ENCODE results near the gene AHCTF1.

The AHCTF1 gene

GRCh38 chr1:246931549-246932365, at the start of gene AHCTF1:
TSS of gene AHCTF1 (minus strand) at chr1:246931948. CDS start at chr1:246918370, 13,578 bp downstream.
- DNase-seq, result peak; percentile 98

DNA sequence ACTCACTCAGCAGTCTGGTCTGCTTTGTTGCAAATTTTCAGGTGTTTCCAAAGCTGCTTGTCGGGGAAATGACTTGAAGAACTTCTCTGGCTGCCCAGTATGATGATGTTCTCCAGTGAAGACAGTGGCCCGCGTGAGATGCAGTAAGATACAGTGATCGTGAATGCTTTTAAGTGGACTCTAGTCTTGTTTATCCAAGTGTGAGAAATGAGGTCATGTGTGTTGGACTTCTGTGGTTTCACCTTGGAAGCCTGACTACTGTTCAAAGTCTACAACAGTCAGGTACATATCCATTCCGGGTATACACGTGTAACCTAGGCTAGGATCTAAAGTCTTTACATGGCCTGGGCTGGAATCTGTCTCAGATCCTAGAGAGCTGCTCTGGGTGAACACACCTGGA, 47.0 kb upstream of the AHCTF1 start:
- DNase-seq, result no peak

DNA sequence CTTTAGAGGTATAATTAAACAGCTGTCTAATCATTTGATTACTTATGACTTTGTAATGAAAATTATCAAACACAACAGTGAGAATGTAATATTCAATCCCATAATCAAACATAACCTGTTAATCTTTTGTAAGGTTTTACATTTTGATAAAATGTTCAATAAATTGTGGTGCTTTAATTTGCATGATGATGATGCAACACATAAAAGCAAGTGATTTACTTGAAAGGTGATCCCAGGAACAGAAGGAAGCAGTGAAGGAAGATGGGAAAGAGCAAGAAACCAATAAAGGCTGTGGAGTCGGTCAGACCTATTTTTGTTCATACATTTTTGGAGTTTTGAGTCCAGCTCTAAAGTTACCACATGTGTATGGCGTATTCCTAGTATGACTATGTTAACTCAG, 46.5 kb upstream of the AHCTF1 start:
- DNase-seq, result no peak

- no peak for DNase-seq
These were observed 40.2 kb upstream of the AHCTF1 start for GRCh38 chr1:246971969-246972368.

GRCh38 chr1:246971090-246971721, 39.5 kb upstream of the AHCTF1 start:
- DNase-seq, result peak; percentile 4

DNA sequence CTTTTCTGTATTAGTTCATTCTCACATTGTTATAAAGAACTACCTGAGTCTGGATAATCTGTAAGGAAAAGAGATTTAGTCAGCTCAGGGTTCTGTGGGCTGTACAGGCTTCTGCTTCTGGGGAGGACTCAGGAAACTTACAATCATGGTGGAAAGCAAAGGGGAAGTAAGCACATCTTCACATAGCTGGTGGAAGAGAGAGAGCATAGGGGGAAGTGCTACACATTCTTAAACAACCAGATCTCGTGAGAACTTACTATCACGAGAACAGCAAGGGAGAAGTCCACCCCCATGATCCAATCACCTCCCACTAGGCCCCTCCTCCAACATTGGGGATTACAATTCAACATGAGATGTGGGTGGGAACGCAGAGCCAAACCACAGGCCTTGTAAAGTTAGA, 37.9 kb upstream of the AHCTF1 start:
- no peak for DNase-seq

GRCh38 chr1:246966502-246966901, 34.8 kb upstream of the AHCTF1 start:
- DNase-seq, result no peak

DNA sequence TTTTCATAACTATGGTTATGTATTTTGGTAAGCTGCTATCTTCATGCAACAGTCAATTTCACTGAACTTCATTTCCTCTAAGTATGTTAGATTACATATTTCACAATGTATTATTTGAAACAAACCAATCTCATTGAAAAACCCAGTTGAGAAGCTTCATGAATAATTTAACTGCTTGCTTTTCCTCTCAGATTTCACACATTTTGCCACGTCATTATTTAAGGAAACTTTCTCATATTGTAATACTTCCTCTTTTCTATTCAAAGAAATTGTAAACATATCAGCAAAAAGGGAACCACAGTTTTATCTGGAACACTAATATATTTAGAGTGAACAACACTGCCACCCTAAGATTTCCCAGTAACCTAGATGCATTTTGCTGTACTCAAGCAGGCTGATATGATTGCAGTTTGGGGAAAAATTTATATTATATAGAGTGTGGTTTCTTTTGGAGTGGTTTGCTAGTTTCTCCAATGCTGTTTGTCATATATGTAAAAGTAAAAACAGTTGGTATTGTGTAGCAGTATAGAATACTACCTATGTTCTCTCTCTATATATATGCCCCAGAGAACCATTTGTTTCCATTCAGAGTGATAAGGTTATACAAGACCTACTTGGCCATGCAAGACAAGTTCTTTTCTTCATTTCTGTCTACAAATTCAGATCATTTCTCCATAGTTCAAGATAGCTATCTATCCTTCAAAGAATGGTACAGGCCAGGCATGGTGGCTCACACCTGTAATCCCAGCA, 28.4 kb upstream of the AHCTF1 start:
- no peak for DNase-seq

GRCh38 chr1:246954126-246954525, 22.4 kb upstream of the AHCTF1 start:
- no peak for DNase-seq

GRCh38 chr1:246951413-246951812, 19.7 kb upstream of the AHCTF1 start:
- no peak for DNase-seq

DNA sequence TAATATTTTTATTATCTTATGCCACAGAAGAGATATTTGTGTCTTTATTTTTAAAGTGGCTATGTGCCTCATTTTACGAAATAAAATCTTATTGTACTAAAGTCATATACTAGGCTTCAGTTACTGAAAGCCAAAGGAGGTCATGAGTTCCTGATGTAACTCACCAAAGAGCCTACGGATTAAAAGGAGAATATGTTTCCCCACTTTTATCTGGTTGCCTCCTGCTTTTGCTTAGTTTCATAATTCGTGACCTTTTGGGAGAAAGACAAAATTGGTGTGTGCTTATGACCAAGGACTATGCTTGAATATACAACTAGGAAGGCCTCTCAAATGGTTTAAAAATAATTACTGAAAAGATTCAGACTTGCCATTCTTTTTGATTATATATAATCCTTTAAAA, 18.2 kb upstream of the AHCTF1 start:
- DNase-seq, result no peak

DNA sequence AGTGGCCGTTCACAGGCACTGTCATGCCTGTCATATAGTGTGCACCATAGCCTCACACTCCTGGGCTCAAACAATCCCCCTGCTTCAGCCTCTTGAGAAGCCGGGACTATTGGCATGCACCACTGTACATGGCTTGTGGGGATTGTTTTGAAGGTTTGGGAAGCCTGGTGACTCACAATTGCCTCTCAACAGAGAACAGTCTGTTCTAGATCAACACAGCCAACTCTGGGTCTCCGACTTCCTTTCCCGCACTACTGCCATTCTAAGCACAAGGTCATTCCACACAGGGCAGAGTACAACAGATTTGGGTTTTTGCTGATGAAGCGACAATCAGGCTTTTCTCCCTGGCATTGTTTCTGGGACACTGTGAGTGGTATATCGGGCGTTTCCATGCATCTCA, 15.5 kb upstream of the AHCTF1 start:
- DNase-seq, result no peak

DNA sequence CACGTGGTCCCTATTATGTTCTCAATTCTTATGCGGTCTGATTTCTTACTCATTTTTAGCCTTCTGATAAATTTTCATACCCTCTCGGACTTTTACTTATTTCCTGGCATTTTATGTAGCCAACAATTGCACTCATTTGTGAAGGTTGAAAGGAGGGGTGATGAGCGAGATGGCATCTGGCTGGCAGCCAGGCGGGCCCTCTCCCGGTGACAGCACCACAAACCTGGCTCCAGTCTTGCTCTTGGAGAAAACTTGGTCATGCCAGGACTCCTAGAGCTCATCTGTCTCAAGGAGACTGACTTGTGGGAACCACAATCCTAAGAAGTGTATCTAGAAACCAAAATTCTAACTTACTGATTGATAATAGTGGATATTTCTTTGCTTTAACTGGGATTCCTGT, 14.6 kb upstream of the AHCTF1 start:
- no peak for DNase-seq

DNA sequence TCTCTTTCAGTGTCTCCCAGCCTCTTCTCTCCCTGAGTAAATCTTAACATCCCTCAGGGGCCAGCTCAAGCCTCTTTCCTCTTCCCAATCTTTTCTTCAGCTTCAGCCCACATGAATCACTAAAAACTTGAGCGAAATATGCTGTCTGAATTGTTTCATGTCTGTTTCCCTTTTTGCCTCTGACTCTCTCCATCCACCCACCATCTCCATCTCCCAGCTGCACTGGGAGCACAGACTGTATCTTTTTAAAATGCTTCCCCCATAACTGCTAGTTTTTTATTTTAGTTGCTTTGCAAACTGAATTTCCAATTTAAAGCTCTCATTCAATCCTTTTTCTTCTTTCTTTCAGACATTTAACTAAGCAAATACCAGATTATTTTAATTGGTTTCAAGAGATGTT, 3.0 kb upstream of the AHCTF1 start:
- DNase-seq, result no peak

- DNase-seq, result no peak
These were observed 2.1 kb upstream of the AHCTF1 start for GRCh38 chr1:246933893-246934292.

GRCh38 chr1:246932366-246932700, 585 bp upstream of the AHCTF1 start:
- DNase-seq, result no peak

DNA sequence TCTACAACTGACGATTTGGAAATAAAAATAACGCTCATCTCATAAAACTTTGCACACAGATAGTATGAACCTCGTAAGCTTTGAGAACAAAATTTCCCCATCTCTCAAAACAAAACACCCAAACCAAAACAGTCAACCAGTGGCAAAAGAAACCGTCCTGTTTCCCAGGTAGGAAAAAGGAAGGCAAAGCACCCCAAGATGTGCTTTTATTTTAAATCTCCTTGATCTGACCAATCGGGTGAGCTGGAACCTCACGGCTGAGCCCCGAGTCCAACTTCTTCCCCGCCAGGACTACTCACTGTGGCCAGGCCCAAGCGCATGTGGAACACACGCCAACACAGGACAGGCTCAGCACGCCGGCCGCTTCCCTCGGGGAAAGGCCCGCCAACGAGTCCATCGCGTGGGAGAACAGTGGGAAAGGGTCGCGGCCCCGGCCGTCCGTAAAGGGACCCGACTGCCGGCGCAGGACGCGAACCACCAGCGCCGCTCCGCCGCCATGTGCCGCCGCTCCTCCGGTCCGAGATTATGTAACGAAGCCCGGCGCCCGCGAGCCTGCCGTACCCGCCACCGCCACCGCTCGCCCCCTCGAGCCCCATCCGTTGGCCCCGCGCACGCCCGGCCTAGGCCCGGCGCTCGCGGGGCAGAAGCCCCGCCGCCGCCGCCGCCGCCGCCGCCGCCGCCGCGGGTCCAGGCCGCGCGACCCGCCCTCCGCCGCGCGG, 759 bp downstream of the AHCTF1 start:
- no peak for DNase-seq

GRCh38 chr1:246925997-246926626, 5.6 kb downstream of the AHCTF1 start:
- no peak for DNase-seq

DNA sequence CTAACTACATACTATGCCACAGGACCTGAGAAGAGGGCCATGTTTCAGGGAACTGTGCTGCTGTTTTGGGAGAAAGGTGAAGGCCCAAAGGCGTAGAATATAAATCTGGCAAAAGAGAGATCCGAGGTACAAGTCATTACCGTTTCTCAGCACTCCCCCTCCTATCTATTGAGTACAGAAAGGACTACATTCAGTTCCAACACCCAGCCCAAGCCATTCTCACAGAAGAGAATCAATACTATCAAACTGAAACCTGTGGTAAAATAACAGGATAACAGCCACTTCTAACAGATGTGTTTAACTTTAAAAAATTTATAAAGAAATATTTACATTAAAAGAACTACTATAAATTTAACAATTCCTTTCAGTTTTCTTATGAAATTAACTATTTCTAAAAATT, 7.8 kb downstream of the AHCTF1 start:
- no peak for DNase-seq

DNA sequence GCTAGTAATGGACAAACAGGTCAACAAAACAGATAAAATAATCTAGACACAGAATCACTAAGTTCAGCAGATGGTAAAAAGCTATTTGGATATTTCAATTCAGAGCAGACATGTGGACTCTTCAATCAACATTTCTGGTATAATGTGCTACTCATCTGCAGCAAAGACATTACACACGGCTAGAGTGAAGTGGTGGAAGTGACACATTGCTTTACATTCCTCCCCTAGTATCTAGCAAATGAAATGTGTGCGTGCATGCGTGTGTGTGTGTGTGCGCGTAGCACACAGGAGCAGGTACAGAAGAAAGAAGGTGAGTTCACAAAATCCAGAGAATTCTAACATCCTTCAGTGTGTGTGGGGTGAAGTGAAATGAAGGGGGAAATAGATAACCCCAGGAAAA, 8.3 kb downstream of the AHCTF1 start:
- no peak for DNase-seq

GRCh38 chr1:246921481-246921880, 10.3 kb downstream of the AHCTF1 start:
- no peak for DNase-seq

- no peak for DNase-seq
These were observed 11.8 kb downstream of the AHCTF1 start for GRCh38 chr1:246919902-246920301.
